CD14-positive monocyte (primary cell): ENCODE results near the gene SPAG16. TPM values are rescaled to one million over a fixed set of nuclear protein-coding genes. Genes with fewer than 3 reads are reported as not detected.

ENCODE experiments used
- DNase-seq, 3 donors: peaks; one replicate each; pipeline ENCODE4 v3.0.0-alpha.2; 2011 to 2022
- H2AFZ ChIP-seq: 2 replicates; pipeline ENCODE4 v1.6.0; 2012; ENCODE audit warnings: mild to moderate bottlenecking, low read depth, low read length, inconsistent platforms; ENCODE audit not compliant: insufficient read depth, poor library complexity, severe bottlenecking
- H3K27ac ChIP-seq, 2 donors: 1 replicate in 1 of 2; 2 replicates in 1 of 2; pipeline ENCODE4 v1.5.1; 2012 to 2013; ENCODE audit warnings: low read length in 2 of 2, control low read depth in 1 of 2, inconsistent platforms in 1 of 2, low read depth in 1 of 2, mild to moderate bottlenecking in 1 of 2
- H3K27me3 ChIP-seq, 2 donors: one replicate each; pipeline versions ENCODE4 v1.6.0 to v1.6.1; 2011 to 2013; ENCODE audit warnings: low read length in 2 of 2; ENCODE audit not compliant: control insufficient read depth in 2 of 2, insufficient read depth in 2 of 2
- H3K36me3 ChIP-seq, 2 donors: replicated peaks in 1 of 2; 1 replicate in 1 of 2; 2 replicates in 1 of 2; pipeline versions ENCODE4 v1.5.1 to v1.6.1; 2012 to 2013; ENCODE audit warnings: low read length in 2 of 2, control low read depth in 1 of 2, inconsistent platforms in 1 of 2, mild to moderate bottlenecking in 1 of 2; ENCODE audit not compliant: insufficient read depth in 2 of 2, control insufficient read depth in 1 of 2
- H3K4me1 ChIP-seq, 2 donors: 1 replicate in 1 of 2; 2 replicates in 1 of 2; pipeline versions ENCODE4 v1.5.1 to v1.6.1; 2012 to 2013; ENCODE audit warnings: low read length in 2 of 2, control low read depth in 1 of 2, inconsistent platforms in 1 of 2, mild to moderate bottlenecking in 1 of 2, moderate library complexity in 1 of 2; ENCODE audit not compliant: insufficient read depth in 2 of 2, control insufficient read depth in 1 of 2
- H3K4me2 ChIP-seq: replicated peaks from 2 replicates; pipeline ENCODE3; 2012; ENCODE audit warnings: low read length, moderate library complexity, mild to moderate bottlenecking; ENCODE audit not compliant: poor library complexity, severe bottlenecking; ENCODE audit errors: extremely low read depth
- H3K4me3 ChIP-seq, 3 experiments: fragments of 200-600 bp in 1 of 3; sonication (generic) in 1 of 3; replicated peaks in 1 of 3; 1 replicate in 2 of 3; 2 replicates in 1 of 3; pipeline ENCODE4 v1.5.1; 2011 to 2013; ENCODE audit warnings: low read length in 3 of 3, mild to moderate bottlenecking in 3 of 3, control low read depth in 2 of 3, low read depth in 2 of 3, inconsistent platforms in 1 of 3, moderate library complexity in 1 of 3
- H3K79me2 ChIP-seq: 2 replicates; pipeline ENCODE4 v1.6.0; 2012; ENCODE audit warnings: mild to moderate bottlenecking, control low read depth, inconsistent platforms, low read length, moderate library complexity; ENCODE audit not compliant: insufficient read depth
- H3K9ac ChIP-seq: 2 replicates; pipeline ENCODE4 v1.6.0; 2017; ENCODE audit warnings: low read length, mild to moderate bottlenecking; ENCODE audit not compliant: insufficient read depth, poor library complexity, severe bottlenecking
- H3K9me3 ChIP-seq, 2 donors: replicated peaks in 1 of 2; 1 replicate in 1 of 2; 2 replicates in 1 of 2; pipeline versions ENCODE4 v1.5.1 to v1.6.1; 2012 to 2013; ENCODE audit warnings: low read length in 2 of 2, control low read depth in 1 of 2; ENCODE audit not compliant: control insufficient read depth in 1 of 2, insufficient read depth in 1 of 2
- H4K20me1 ChIP-seq: 2 replicates; pipeline ENCODE4 v1.6.0; 2012; ENCODE audit warnings: mild to moderate bottlenecking, low read length, control low read depth, moderate library complexity; ENCODE audit not compliant: insufficient read depth
- H3K27ac Mint-ChIP-seq, 7 donors: one replicate each; pipeline ENCODE4 v1.8.0; 2020; ENCODE audit warnings: mild to moderate bottlenecking in 7 of 7, mixed read lengths in 7 of 7, moderate library complexity in 6 of 7, inconsistent platforms in 2 of 7
- H3K27me3 Mint-ChIP-seq, 3 donors: one replicate each; pipeline ENCODE4 v1.8.0; 2021 to 2022; ENCODE audit warnings: low read depth in 3 of 3, mild to moderate bottlenecking in 3 of 3, mixed read lengths in 3 of 3, moderate library complexity in 3 of 3, inconsistent platforms in 1 of 3
- H3K36me3 Mint-ChIP-seq, 2 donors: one replicate each; pipeline ENCODE4 v1.8.0; 2020; ENCODE audit warnings: mixed read lengths in 2 of 2, inconsistent platforms in 1 of 2, mild to moderate bottlenecking in 1 of 2
- H3K4me1 Mint-ChIP-seq: one replicate; pipeline ENCODE4 v1.8.0; 2020; ENCODE audit warnings: mild to moderate bottlenecking, mixed read lengths
- H3K4me3 Mint-ChIP-seq, 2 donors: one replicate each; pipeline ENCODE4 v1.8.0; 2020; ENCODE audit warnings: mild to moderate bottlenecking in 2 of 2, mixed read lengths in 2 of 2, moderate library complexity in 1 of 2
- H3K9me3 Mint-ChIP-seq, 7 donors: one replicate each; pipeline ENCODE4 v1.8.0; 2020 to 2022; ENCODE audit warnings: mixed read lengths in 7 of 7, mild to moderate bottlenecking in 6 of 7, moderate library complexity in 6 of 7, inconsistent platforms in 2 of 7
- CTCF ChIP-seq: fragments of 200-600 bp; IDR thresholded peaks from one replicate; pipeline ENCODE4 v1.8.0; 2022; ENCODE audit warnings: antibody characterized with exemption, mild to moderate bottlenecking
- WGBS: methylation state at CpG from one replicate; pipeline ENCODE4 v1.1.5; 2013; ENCODE audit warnings: missing lambda C conversion rate; ENCODE audit not compliant: insufficient coverage; 5-methylcytosine and 5-hydroxymethylcytosine counted together
- intact Hi-C, 2 donors: fragments of 100-400 bp; cut with micrococcal nuclease; formaldehyde crosslinking; loops; one replicate each; pipeline versions ENCODE4 v1.15.0 to v1.15.1; 2023
- polyA plus RNA-seq, 3 donors: library from polyadenylated mRNA; depleted of rRNA in 1 of 3; unstranded in 2 of 3; stranded (reverse) in 1 of 3; fragments of 300-500 nt in 2 of 3; fragments of >200 nt in 1 of 3; fragmentation: Illumina TruSeq in 2 of 3; gene quantifications; 1 replicate in 2 of 3; 2 replicates in 1 of 3; pipeline ENCODE4 v1.2.3, GENCODE V29; 2012 to 2021

Gene SPAG16
- polyA plus RNA-seq, 3 donors = 0.12 to 0.30 TPM; not detected in 1

- Histone ChIP-seq H4K20me1 (no peaks in the 10 kb centered on the region), H3K4me2 (no peak overlapping the region), H3K4me1 (no peaks in the 10 kb centered on the region), H3K79me2 (no peaks in the 10 kb centered on the region), H3K9me3 (no peaks in the 10 kb centered on the region), H3K36me3 (no peaks in the 10 kb centered on the region), H3K27ac (no peak overlapping the region), H3K4me3 (no peak overlapping the region), H3K27me3 (no peaks in the 10 kb centered on the region), H3K9ac (no peak overlapping the region), H2AFZ (no peak overlapping the region)
- Mint-ChIP-seq H3K27ac (no peak overlapping the region), H3K9me3 (peaks cover 0 to 2% (median 0%) of the 10 kb centered on the region in 7 donors), H3K4me3 (no peak overlapping the region), H3K4me1 (no peaks in the 10 kb centered on the region), H3K27me3 (peaks cover 0 to 4% (median 0%) of the 10 kb centered on the region in 3 donors), H3K36me3 (no peaks in the 10 kb centered on the region)
- no peak for DNase-seq
- WGBS = 88% methylated on average over 5 of the region's 6 CpGs
- TF ChIP-seq CTCF = no peak
- intact Hi-C loops = no loop called here
Measured at GRCh38 chr2:213261715-213262114, 22.5 kb upstream of the SPAG16 start.

- Histone ChIP-seq H3K4me1 (no peaks in the 10 kb centered on the region), H3K79me2 (no peaks in the 10 kb centered on the region), H2AFZ (no peak overlapping the region), H3K9me3 (no peaks in the 10 kb centered on the region), H3K4me2 (no peak overlapping the region), H4K20me1 (no peaks in the 10 kb centered on the region), H3K27ac (no peak overlapping the region), H3K36me3 (no peaks in the 10 kb centered on the region), H3K4me3 (no peak overlapping the region), H3K9ac (no peak overlapping the region), H3K27me3 (no peaks in the 10 kb centered on the region)
- H3K4me3 Mint-ChIP-seq = no peak overlapping the region
- peaks cover 0 to 4% (median 0%) of the 10 kb centered on the region in 3 donors for H3K27me3 Mint-ChIP-seq
- DNase-seq = no peak
- 94% methylated on average over 2 of the region's 3 CpGs for WGBS
- no peak for TF ChIP-seq CTCF
- no peaks in the 10 kb centered on the region for H3K4me1 Mint-ChIP-seq
- peaks cover 0 to 2% (median 0%) of the 10 kb centered on the region in 7 donors for H3K9me3 Mint-ChIP-seq
- no peaks in the 10 kb centered on the region for H3K36me3 Mint-ChIP-seq
- H3K27ac Mint-ChIP-seq = no peak overlapping the region
- intact Hi-C loops = no loop called here
Measured at GRCh38 chr2:213265679-213266078, 18.6 kb upstream of the SPAG16 start.
